ENCODE data around the gene GLIS1.

Gene GLIS1

GRCh38 chr1:53736290-53736689, 2.7 kb downstream of the GLIS1 start:
- DNase-seq (ENCODE audit: low read depth in 2 of 2) = no peak

DNA sequence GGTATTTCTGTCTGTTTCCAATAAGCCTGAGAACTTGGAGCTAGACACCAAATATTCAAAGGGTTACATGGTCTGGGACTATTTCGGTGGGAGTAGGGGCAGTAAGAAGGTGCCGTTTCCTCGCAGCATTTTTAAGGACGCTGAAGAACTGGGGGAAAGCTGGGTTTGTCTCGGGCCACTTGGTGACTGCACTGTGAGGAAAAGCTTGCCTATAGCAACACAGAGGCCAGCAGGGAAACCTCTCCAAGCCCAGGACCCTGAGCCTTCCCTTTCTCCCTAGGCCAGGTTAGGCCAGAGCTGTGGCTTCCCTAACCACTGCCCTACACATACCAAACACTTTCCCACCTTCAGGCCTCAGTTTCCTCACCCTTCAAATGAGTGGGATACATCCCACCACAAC, 3.3 kb downstream of the GLIS1 start:
- no peak for DNase-seq (ENCODE audit: low read depth in 2 of 2)

DNA sequence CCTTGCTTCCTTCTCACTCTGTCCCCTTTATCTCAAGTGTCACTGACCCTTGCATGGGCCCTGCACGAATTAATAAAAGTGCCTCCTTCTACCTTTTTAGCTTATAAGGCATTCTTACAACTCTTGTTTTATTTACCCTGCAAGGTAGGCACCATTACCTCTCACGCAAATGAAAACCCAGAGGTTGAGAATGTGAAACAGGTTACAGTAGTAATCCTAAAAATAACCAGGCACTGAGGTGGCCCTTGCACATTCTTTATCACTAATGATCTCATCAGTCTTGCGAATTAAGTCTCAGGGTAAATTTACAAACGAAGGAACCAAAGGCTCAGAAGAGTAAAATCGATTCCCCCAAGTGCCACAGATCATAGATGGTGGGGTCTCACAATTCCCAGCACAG, 3.7 kb downstream of the GLIS1 start:
- no peak for DNase-seq (ENCODE audit: low read depth in 2 of 2)

- no peak for DNase-seq (ENCODE audit: low read depth in 2 of 2)
Observed at GRCh38 chr1:53734650-53735211, 4.2 kb downstream of the GLIS1 start.

DNA sequence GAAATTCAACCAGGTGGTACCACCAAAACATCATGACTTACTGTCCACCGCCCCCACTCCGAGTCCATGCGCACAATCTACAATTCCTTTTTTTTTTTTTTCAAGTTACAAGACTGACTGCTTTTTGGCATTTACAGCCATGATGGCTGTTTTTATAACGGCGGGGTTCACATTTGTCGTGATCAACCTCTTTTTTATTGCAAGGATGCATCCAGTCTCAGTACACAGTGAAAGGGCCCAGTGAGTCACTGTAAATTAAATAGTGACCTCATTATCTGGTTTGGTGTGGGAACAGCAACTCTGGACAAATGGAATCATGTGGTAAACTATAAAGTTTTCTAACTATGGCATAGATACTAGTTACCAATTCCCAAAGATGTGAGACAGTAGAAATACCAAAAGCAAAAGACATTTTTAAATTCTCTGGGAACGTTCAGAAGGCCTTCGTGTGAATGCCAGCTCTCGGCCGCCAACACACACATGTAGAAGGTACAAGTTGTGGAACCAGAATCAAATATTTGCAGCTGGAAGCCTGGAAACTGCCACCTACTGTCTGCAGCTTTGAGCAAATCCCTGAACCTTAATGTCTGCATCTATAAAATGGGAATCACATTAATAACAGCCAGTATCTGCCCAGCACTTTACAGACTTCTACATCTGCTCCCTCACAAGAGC, 4.9 kb downstream of the GLIS1 start:
- DNase-seq (ENCODE audit: low read depth in 2 of 2) = no peak

GRCh38 chr1:53733447-53733931, 5.5 kb downstream of the GLIS1 start:
- DNase-seq (ENCODE audit: low read depth in 2 of 2) = no peak

DNA sequence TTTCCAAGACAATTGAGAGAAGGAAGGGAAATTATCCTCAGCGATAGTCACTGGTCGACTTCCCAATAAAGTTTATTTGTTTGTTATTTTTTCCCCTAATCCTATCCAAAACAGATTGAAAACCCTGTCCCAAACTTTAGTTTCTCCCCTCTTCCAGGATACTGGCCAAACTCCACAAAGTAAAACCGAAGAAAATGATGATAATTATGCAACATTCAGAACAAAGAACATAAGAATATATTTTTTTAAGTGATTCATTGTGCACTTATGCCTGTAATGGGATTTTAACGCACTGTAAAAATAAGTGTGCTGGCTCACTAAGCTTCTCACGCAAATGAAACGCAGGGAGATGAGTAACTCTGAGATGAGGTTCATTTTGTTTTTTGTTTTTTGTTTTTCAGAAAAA, 6.0 kb downstream of the GLIS1 start:
- no peak for DNase-seq (ENCODE audit: low read depth in 2 of 2)

GRCh38 chr1:53732409-53732808, 6.6 kb downstream of the GLIS1 start:
- DNase-seq (ENCODE audit: low read depth in 2 of 2) = no peak

- DNase-seq (ENCODE audit: low read depth in 2 of 2) = no peak
Observed at GRCh38 chr1:53731779-53732305, 7.1 kb downstream of the GLIS1 start.

- no peak for DNase-seq (ENCODE audit: low read depth in 2 of 2)
Observed at GRCh38 chr1:53731043-53731600, 7.8 kb downstream of the GLIS1 start.

- no peak for DNase-seq (ENCODE audit: low read depth in 2 of 2)
Observed at GRCh38 chr1:53730224-53730865, 8.6 kb downstream of the GLIS1 start.

DNA sequence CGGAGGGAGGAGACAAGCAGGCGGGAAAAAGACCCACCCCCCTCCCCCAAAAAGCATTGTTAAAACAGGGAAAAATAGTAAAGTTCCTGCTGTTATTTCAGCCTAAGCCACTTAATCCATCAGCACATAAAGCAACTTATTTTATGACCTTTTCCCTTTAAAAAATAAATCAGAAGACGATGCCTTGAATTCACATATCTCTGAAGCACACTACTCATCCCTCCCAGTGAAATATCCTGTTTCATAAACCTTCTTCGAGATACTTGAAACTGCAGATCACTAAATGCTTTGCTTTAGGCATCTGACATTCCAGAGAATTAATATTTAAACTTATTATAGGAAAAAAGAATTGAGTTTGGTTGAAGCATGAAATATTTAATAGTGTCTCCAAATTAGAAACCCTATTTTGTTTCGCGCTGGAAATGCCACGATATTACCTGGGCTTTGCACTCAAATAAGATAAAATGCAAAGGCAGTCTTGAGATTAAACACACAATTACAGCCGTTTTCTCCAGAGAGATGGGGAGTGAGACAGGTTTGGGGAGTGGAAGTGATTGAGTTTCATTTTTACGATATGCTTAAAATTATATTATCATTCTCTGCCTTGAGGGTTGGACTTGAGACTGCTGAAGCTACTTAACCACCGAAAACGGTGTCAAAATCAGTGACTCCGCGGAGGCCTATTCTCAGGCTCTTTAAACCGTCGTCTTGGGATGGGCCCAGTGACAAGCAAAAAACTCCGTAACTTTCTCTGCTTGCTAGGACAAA, 9.3 kb downstream of the GLIS1 start:
- no peak for DNase-seq (ENCODE audit: low read depth in 2 of 2)

DNA sequence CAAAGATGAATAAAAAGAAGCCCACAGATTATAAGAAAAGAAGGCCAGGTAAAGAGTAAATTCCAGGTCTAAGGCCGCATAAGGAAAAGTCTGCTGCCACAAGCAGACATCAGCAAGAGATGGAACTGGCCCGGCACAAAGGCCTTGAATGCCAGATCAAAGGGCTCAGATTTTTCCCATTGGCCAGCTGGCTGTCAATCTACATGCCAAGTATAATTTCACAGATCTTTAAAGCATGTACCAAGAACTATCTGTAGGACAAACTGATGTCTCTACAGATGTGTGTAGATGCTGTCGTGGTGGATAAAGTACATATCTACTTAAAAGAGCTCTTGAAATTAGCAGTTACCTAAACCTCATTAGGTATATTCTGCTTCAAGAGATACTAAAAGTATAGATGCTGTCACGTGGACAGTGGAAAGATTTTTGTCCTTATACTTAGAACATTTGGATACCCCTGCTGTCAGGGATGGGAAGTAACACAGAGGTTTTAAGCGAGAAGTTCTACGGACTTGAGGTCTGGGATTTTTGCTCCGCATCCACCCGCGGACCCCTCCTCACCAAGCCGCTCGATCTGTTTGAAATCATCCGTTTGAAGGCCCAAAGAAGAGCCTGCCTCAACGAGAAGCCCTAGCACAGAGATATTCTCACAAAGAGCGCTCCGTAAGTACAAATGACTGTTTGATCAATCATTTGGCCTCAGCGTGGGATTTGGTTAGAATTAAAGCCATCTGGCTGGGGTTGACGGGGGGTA, 10.1 kb downstream of the GLIS1 start:
- DNase-seq (ENCODE audit: low read depth in 2 of 2) = no peak

DNA sequence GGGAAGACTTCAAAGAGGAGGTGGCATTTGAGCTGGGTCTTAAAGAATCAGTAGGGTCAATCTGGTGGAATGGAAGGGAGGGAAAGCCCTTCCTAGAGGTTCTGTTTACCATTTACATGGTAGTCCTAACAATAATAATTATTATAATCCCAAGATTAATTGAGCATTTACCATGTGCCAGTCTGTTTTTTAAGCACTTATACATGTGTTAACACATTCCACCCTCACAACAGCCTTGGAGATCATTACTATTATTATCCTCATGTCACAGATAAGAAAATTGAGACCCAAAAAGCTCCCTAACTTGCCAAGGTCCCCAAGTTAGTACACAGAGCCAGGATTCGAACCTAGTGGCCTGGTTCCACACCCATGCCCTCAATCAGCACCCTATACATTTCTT, 10.8 kb downstream of the GLIS1 start:
- no peak for DNase-seq (ENCODE audit: low read depth in 2 of 2)

GRCh38 chr1:53727461-53728092, 11.4 kb downstream of the GLIS1 start:
- DNase-seq (ENCODE audit: low read depth in 2 of 2) = no peak

GRCh38 chr1:53726009-53726600, 12.9 kb downstream of the GLIS1 start:
- no peak for DNase-seq (ENCODE audit: low read depth in 2 of 2)

DNA sequence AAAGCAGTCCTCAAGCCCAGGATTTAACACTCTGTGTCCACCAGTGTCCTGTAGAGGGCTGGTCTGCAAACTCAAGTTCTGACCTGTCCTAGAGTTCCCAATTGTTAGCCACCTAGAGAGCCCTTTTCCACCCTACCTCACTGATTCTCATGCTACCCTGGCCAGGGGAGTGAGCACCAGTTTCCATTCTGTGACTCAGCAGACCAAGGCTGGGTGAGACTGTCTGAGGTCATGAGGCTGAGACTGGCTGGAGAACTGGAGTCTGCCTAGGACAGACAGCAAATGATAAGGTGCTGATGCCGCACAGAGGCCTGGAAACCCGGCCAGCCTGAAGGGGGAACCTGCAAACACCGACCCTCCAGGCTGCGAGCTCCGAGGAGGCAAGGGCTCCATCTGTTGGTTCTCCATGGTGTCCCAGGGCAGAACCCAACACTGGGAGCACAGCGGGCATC, 13.7 kb downstream of the GLIS1 start:
- DNase-seq (ENCODE audit: low read depth in 2 of 2) = no peak

DNA sequence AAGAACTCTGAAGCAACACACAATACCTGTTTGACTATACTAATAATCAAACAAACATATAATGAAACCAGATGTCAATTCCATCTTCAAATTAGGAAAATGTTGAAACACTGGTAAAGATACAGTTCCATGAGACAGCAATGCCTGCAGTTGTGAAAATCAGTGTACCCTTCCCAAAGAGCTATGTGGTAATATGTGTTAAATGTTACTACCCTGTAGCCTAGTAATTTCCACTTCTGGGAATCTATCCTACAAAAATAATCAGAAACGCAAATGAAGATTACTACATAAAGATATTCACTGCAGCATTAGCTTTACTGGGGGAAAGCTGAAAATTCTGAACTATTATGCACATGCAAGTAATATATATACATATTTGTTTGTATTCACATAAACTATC, 16.9 kb downstream of the GLIS1 start:
- DNase-seq (ENCODE audit: low read depth in 2 of 2) = no peak

GRCh38 chr1:53721088-53721487, 17.9 kb downstream of the GLIS1 start:
- no peak for DNase-seq (ENCODE audit: low read depth in 2 of 2)

GRCh38 chr1:53719469-53719868, 19.5 kb downstream of the GLIS1 start:
- no peak for DNase-seq (ENCODE audit: low read depth in 2 of 2)

Data from stimulated activated CD8-positive, alpha-beta memory T cell treated with anti-CD3 and anti-CD28 coated beads, Interleukin-15, amount 100 ng/mL, for 48 hours (primary cell).